ENCODE measurements around the gene SRC. TPM values are rescaled to one million over a fixed set of nuclear protein-coding genes. Genes with fewer than 3 reads are reported as not detected.
A peak's percentile ranks its signal among the peaks of the same experiment; 100 is the strongest.

Gene SRC
- total and polyA plus RNA-seq, 2 experiments from 2014 or later: 26.2 to 34.3 TPM

DNA sequence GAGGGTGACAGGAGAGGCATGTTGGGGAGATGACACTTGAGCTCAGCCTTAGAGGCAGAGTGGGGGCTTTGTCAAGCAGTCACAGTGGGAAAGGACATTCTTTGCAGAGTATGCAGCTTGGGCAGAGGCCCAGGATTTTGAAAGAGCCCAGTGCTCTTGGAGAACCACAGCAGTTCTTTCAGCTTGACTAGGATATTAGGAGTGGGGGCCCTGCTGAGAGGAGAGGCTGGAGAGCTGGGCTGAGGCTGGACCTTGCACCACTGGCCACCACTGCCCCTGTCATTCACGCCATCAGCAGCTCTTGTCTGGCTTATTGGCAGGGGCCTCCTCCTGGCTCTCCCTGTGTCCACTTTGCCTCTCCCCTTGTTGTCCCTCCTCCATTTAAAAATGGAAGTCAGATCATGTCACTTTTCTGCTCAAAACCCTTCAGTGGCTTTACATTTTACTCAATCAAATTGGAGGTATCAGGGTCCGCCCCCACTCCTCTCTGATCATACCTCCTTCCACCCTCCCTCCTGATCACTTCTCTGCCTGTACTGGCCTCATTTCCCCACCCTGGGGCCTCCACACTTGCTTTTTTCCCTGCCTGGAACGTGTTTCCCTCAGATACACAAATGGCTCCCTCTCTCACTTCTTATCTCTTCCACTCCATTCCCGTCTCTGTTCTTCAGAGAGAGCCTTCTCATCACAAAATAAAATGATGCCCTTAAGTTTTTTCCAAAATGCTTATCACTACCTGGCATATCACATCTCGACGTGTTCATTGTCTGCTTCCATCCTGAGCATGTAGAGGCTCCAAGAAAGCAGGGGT, 46.0 kb upstream of the SRC start:
- TF ChIP-seq, protein P1, sequence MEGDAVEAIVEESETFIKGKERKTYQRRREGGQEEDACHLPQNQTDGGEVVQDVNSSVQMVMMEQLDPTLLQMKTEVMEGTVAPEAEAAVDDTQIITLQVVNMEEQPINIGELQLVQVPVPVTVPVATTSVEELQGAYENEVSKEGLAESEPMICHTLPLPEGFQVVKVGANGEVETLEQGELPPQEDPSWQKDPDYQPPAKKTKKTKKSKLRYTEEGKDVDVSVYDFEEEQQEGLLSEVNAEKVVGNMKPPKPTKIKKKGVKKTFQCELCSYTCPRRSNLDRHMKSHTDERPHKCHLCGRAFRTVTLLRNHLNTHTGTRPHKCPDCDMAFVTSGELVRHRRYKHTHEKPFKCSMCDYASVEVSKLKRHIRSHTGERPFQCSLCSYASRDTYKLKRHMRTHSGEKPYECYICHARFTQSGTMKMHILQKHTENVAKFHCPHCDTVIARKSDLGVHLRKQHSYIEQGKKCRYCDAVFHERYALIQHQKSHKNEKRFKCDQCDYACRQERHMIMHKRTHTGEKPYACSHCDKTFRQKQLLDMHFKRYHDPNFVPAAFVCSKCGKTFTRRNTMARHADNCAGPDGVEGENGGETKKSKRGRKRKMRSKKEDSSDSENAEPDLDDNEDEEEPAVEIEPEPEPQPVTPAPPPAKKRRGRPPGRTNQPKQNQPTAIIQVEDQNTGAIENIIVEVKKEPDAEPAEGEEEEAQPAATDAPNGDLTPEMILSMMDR (IDR thresholded peaks at IDR 0.05; ENCODE audit: low read depth, low read length): no peak
- peak in 1 of 2 donors; percentile 62 for DNase-seq (ENCODE audit: low read depth in 1 of 2, low spot score in 1 of 2)

DNA sequence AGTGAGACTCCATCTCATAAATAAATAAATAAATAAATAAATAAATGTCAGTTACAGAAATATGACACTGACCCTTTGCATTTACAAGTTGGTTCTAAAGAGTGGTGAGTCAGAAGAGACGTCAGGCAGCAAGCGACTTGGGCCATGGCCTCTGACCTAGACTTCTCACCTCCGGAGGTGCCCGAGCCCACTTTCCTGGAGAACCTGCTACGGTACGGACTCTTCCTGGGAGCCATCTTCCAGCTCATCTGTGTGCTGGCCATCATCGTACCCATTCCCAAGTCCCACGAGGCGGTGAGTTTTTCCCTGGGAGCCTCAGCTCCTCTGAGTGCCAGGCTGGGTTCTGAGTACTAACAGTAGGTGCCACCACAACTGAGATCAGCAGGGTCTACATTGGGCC, 44.8 kb upstream of the SRC start:
- H3K4me1 ChIP-seq (ENCODE audit: low read depth): peaks cover 18% of the 10 kb centered on the region
- TF ChIP-seq, protein P1 (IDR thresholded peaks at IDR 0.05; ENCODE audit: low read depth, low read length): no peak
- H3K27me3 ChIP-seq: no peaks in the 10 kb centered on the region
- no peak overlapping the region for H3K4me3 ChIP-seq
- no peak overlapping the region for H3K27ac ChIP-seq
- H3K9me3 ChIP-seq (ENCODE audit: low read depth): no peaks in the 10 kb centered on the region
- peaks cover 21% of the 10 kb centered on the region for H3K36me3 ChIP-seq
- DNase-seq (ENCODE audit: low read depth in 1 of 2, low spot score in 1 of 2): no peak

More for the DNA sequence above, 46.0 kb upstream of the SRC start:
- Histone ChIP-seq H3K36me3 (peaks cover 21% of the 10 kb centered on the region), H3K4me1 (ENCODE audit: low read depth) (peaks cover 22% of the 10 kb centered on the region), H3K9me3 (ENCODE audit: low read depth) (no peaks in the 10 kb centered on the region), H3K27ac (peak overlapping the region; percentile 82), H3K4me3 (no peak overlapping the region), H3K27me3 (no peaks in the 10 kb centered on the region)

DNA sequence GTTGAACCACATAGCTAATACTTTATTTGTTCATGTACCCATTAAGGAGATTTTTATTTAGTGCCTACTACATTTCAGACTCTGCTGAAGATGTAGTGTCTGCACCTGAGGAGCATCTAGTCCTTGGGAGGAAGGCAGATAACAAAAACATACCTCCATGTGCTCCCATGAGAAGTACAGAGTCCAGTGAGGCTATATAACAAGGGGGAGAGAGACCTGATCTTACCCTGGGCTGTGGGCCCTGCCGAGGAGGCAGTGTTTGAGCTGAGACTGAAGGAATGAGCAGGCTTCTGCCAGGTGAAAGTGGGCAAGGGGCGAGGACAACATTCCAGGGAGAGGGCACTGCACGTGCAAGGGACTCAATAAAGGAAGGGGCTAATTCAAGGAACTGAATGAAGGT, 44.4 kb upstream of the SRC start:
- H3K27me3 ChIP-seq: no peaks in the 10 kb centered on the region
- TF ChIP-seq, protein P1 (IDR thresholded peaks at IDR 0.05; ENCODE audit: low read depth, low read length): no peak
- H3K27ac ChIP-seq: no peak overlapping the region
- H3K4me3 ChIP-seq: no peak overlapping the region
- H3K36me3 ChIP-seq: peaks cover 21% of the 10 kb centered on the region
- no peak for DNase-seq (ENCODE audit: low read depth in 1 of 2, low spot score in 1 of 2)
- peaks cover 14% of the 10 kb centered on the region for H3K4me1 ChIP-seq (ENCODE audit: low read depth)
- H3K9me3 ChIP-seq (ENCODE audit: low read depth): no peaks in the 10 kb centered on the region

DNA sequence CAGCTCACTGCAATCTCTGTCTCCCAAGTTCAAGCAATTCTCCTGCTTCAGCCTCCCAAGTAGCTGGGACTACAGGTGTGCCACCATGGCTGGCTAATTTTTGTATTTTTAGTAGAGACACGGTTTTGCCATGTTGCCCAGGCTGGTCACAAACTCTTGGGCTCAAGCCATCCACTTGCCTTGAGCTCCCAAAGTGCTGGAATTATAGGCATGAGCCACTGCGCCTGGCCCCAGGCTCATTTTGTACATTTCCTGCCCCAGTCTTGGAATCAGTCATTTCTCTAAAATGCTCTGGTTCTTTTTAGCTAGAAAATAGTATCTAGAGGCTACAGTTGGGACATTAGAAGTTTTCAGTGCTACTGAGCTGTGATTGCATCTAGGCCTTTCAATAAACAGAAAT, 43.0 kb upstream of the SRC start:
- Histone ChIP-seq H3K36me3 (peaks cover 20% of the 10 kb centered on the region), H3K9me3 (ENCODE audit: low read depth) (no peaks in the 10 kb centered on the region), H3K27me3 (no peaks in the 10 kb centered on the region), H3K4me1 (ENCODE audit: low read depth) (peaks cover 12% of the 10 kb centered on the region), H3K27ac (no peak overlapping the region), H3K4me3 (no peak overlapping the region)
- TF ChIP-seq, protein P1 (IDR thresholded peaks at IDR 0.05; ENCODE audit: low read depth, low read length): no peak
- DNase-seq (ENCODE audit: low read depth in 1 of 2, low spot score in 1 of 2): no peak

DNA sequence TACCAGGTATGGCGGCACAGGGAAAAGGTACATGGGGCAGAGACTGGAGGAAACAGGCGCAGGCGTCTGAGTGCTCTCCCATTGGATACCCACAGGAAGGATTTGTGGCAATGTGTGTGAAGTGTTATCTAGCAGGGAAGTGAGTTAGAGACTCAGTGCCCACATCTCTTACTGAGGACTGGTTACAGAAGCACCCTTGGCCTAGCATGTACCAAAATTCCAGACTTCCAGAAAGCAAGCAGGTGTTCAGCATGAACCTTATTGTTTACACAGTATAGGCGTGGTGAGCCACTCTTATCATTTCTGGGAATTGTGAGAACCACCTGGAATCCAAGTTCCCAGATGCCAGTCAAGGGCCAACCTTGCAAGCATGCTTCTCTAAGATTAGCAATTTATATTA, 42.3 kb upstream of the SRC start:
- peaks cover 18% of the 10 kb centered on the region for H3K4me1 ChIP-seq (ENCODE audit: low read depth)
- no peaks in the 10 kb centered on the region for H3K9me3 ChIP-seq (ENCODE audit: low read depth)
- no peaks in the 10 kb centered on the region for H3K27me3 ChIP-seq
- H3K4me3 ChIP-seq: no peak overlapping the region
- H3K27ac ChIP-seq: no peak overlapping the region
- TF ChIP-seq, protein P1 (IDR thresholded peaks at IDR 0.05; ENCODE audit: low read depth, low read length): no peak
- DNase-seq (ENCODE audit: low read depth in 1 of 2, low spot score in 1 of 2): no peak
- peaks cover 17% of the 10 kb centered on the region for H3K36me3 ChIP-seq
